HepG2 (cell line): Measurements from ENCODE around the gene PRPSAP1. TPM values are rescaled to one million over a fixed set of nuclear protein-coding genes. Genes with fewer than 3 reads are reported as not detected.

Experiments
- ATAC-seq: fragments of 200-7000 bp; cut with Tn5 transposase; 3 replicates; pipeline ENCODE4 v1.9.1; 2020; ENCODE audit warnings: mild to moderate bottlenecking, moderate library complexity
- BruUV-seq: library from RNA; stranded (reverse); fragments of 400-500 nt; replicated peaks from 2 replicates; lab custom pipeline; 2021; lab: Mats Ljungman, UMichigan
- CTCF ChIA-PET: fragments of 300-600 bp; formaldehyde crosslinking; extraction: SDS; loops from one replicate; lab custom pipeline; 2021; ENCODE audit warnings: low total read pairs, inconsistent platforms, low intra/inter-chr PET ratio; lab: Yijun Ruan, JAX
- POLR2A ChIA-PET: fragments of 350-600 bp; sonication (Branson Sonifier 250); formaldehyde crosslinking; loops from one replicate; lab custom pipeline; 2020; ENCODE audit warnings: antibody characterized with exemption, inconsistent platforms; lab: Yijun Ruan, JAX
- DNase-seq: peaks from one replicate; pipeline ENCODE4 v3.0.0-alpha.2; 2015; ENCODE audit warnings: low spot score
- FAIRE-seq: peaks from 3 replicates; lab custom pipeline; 2011; peaks lifted over from hg19 to GRCh38; lab: Jason Lieb, UNC
- H2AFZ ChIP-seq: one replicate; pipeline ENCODE4 v1.6.1; 2011; ENCODE audit warnings: low read length, inconsistent platforms
- H3K27ac ChIP-seq: fragments of 300-600 bp; 3 replicates; pipeline ENCODE4 v1.8.0; 2011; ENCODE audit warnings: mixed run types, mild to moderate bottlenecking, mixed read lengths, low read length, inconsistent platforms; ENCODE audit not compliant: insufficient read depth; ENCODE audit errors: extremely low read length
- H3K27me3 ChIP-seq, 2 experiments: fragments of 200-600 bp in 1 of 2; 2 replicates in 1 of 2; 3 replicates in 1 of 2; pipeline versions ENCODE4 v1.6.0 to v1.8.0; 2011; ENCODE audit warnings: low read length in 2 of 2, mild to moderate bottlenecking in 2 of 2, moderate library complexity in 2 of 2, inconsistent platforms in 1 of 2; ENCODE audit not compliant: insufficient read depth in 2 of 2, control insufficient read depth in 1 of 2
- H3K36me3 ChIP-seq, 2 experiments: fragments of 200-600 bp in 1 of 2; replicated peaks in 1 of 2; 2 replicates in 1 of 2; 3 replicates in 1 of 2; pipeline versions ENCODE4 v1.5.1 to v1.8.0; 2011; ENCODE audit warnings: low read length in 2 of 2, inconsistent platforms in 1 of 2; ENCODE audit not compliant: insufficient read depth in 2 of 2, control insufficient read depth in 1 of 2
- H3K4me1 ChIP-seq: 2 replicates; pipeline ENCODE4 v1.5.1; 2012; ENCODE audit warnings: low read length, inconsistent platforms; ENCODE audit not compliant: insufficient read depth
- H3K4me2 ChIP-seq: 2 replicates; pipeline ENCODE4 v1.6.0; 2011; ENCODE audit warnings: low read depth, low read length, inconsistent platforms
- H3K4me3 ChIP-seq, 3 experiments: fragments of 200-600 bp in 1 of 3; sonication (generic), shearing (Covaris generic) in 1 of 3; replicated peaks in 1 of 3; 2 replicates each; pipeline ENCODE4 v1.5.1; 2011 to 2016; ENCODE audit warnings: low read length in 3 of 3, inconsistent platforms in 2 of 3, low read depth in 2 of 3, mild to moderate bottlenecking in 2 of 3, control low read depth in 1 of 3, mixed read lengths in 1 of 3; ENCODE audit not compliant: insufficient read depth in 1 of 3
- H3K79me2 ChIP-seq: one replicate; pipeline ENCODE4 v1.6.1; 2011; ENCODE audit warnings: low read length, inconsistent platforms; ENCODE audit not compliant: insufficient read depth
- H3K9ac ChIP-seq: 2 replicates; pipeline ENCODE4 v1.6.0; 2011; ENCODE audit warnings: mild to moderate bottlenecking, low read depth, low read length, inconsistent platforms; ENCODE audit not compliant: insufficient read depth
- H3K9me3 ChIP-seq: 2 replicates; pipeline ENCODE4 v1.5.1; 2012; ENCODE audit warnings: mild to moderate bottlenecking, low read length
- H4K20me1 ChIP-seq: 2 replicates; pipeline ENCODE4 v1.6.0; 2011; ENCODE audit warnings: inconsistent platforms, mild to moderate bottlenecking, low read length, moderate library complexity; ENCODE audit not compliant: insufficient read depth
- BCLAF1 ChIP-seq: fragments of 450-650 bp; IDR thresholded peaks from 2 replicates; pipeline ENCODE4 v1.6.1; 2017; ENCODE audit warnings: mild to moderate bottlenecking
- KDM5A ChIP-seq: fragments of 200-600 bp; sonication (generic); IDR thresholded peaks from 2 replicates; pipeline ENCODE4 v1.7.0; 2018; ENCODE audit warnings: antibody characterized with exemption, mild to moderate bottlenecking, low read length, borderline replicate concordance
- KLF13 ChIP-seq: sonication (generic); formaldehyde crosslinking; IDR thresholded peaks from 2 replicates; pipeline ENCODE4 v1.4.0; 2020; ENCODE audit warnings: mild to moderate bottlenecking, missing genetic modification reagents
- PAWR ChIP-seq: sonication (generic); formaldehyde crosslinking; IDR thresholded peaks from 2 replicates; pipeline ENCODE4 v1.4.0; 2020; ENCODE audit warnings: missing genetic modification reagents, mild to moderate bottlenecking, borderline replicate concordance
- TARDBP ChIP-seq: sonication (generic); formaldehyde crosslinking; IDR thresholded peaks from 2 replicates; pipeline ENCODE4 v1.8.0; 2022; ENCODE audit warnings: mild to moderate bottlenecking, missing genetic modification reagents
- ZFAT ChIP-seq: sonication (generic); formaldehyde crosslinking; conservative IDR thresholded peaks from 2 replicates; pipeline ENCODE4 v1.8.1; 2023; ENCODE audit warnings: missing genetic modification reagents, inconsistent platforms
- ZNF10 ChIP-seq: sonication (generic); formaldehyde crosslinking; IDR thresholded peaks from 2 replicates; pipeline ENCODE4 v1.4.0; 2020; ENCODE audit warnings: mild to moderate bottlenecking, low read depth, missing genetic modification reagents, borderline replicate concordance
- ZNF530 ChIP-seq: sonication (generic); formaldehyde crosslinking; IDR thresholded peaks from 2 replicates; pipeline ENCODE4 v1.5.0; 2020; ENCODE audit warnings: low read depth, mild to moderate bottlenecking, missing genetic modification reagents
- ZNF615 ChIP-seq: sonication (generic); formaldehyde crosslinking; IDR thresholded peaks from 2 replicates; pipeline ENCODE4 v1.5.0; 2020; ENCODE audit warnings: mild to moderate bottlenecking, missing genetic modification reagents, borderline replicate concordance
- WGBS: methylation state at CpG from one replicate; pipeline ENCODE4 v1.1.6; 2017; ENCODE audit warnings: low lambda C conversion rate; 5-methylcytosine and 5-hydroxymethylcytosine counted together
- in situ Hi-C: cut with HindIII; loops from 2 replicates; pipeline ENCODE4 v1.10.0; 2017; ENCODE audit warnings: low pct_unique_long_range_greater_than_20kb; ENCODE audit not compliant: extremely low pct_ligation_motif_present
- intact Hi-C: fragments of 100-400 bp; cut with micrococcal nuclease; formaldehyde crosslinking; loops from one replicate; pipeline ENCODE4 v1.10.0; 2022; ENCODE audit not compliant: unreplicated experiment
- polyA plus RNA-seq, 8 experiments: library from polyadenylated mRNA; depleted of rRNA in 3 of 8; stranded (reverse) in 7 of 8; unstranded in 1 of 8; fragments of >200 nt; fragmentation: Illumina TruSeq in 4 of 8; extraction: Trizol in 4 of 8; gene quantifications; 2 replicates each; pipeline versions ENCODE4 v1.2.1 to v1.2.3, GENCODE V29; 2011 to 2016; ENCODE audit warnings: low read depth in 4 of 8, missing spikeins in 1 of 8, mixed read lengths in 1 of 8; ENCODE audit not compliant: insufficient read depth in 1 of 8
- total RNA-seq, 5 experiments: library from RNA; depleted of rRNA; stranded (reverse); fragments of >200 nt; fragmentation: Illumina TruSeq; extraction: Trizol; gene quantifications; 2 replicates each; pipeline ENCODE4 v1.2.3, GENCODE V29; 2016; ENCODE audit warnings: low read depth in 1 of 5
- TF ChIP-seq, protein P1 (sequence below): sonication (generic); formaldehyde crosslinking; IDR thresholded peaks from 2 replicates; pipeline ENCODE4 v1.4.0; 2020; ENCODE audit warnings: missing genetic modification reagents

Gene PRPSAP1
- total and polyA plus RNA-seq, 2 of the 13 experiments (the other 11 are each of a cell fraction or from before 2014, with no cell fraction given), result 91.1 to 314 TPM

DNA sequence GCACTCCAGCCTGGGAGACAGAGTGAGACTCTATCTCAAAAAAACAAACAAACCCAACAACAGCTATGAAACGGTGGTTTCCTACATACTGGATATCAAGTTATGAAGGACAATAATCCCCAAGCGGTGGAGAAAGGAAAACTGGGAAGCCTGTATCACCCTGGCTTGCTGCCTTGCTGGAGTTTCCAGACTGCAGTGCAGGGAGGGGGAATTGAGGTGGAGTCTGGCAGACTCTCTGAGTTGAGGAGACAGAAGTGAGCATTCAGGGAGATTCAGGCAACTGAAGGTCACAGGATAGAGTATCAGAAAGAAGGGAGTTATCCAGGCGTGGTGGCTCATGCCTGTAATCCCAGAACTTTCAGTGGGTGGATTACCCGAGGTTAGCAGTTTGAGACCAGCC, 57.5 kb downstream of the PRPSAP1 start:
- no peak overlapping the region for H3K4me3 ChIP-seq
- no TSS peak for BruUV-seq
- ChIA-PET POLR2A (interaction anchor here (1.6 kb wide), 1 partner anchor 192 kb away, joined by 3 read pairs; no protein-coding TSS in a partner anchor), CTCF (no interaction called here)
- H3K4me1 ChIP-seq, result no peaks in the 10 kb centered on the region
- H3K9ac ChIP-seq, result no peak overlapping the region
- DNase-seq (no peak), ATAC-seq (no peak), FAIRE-seq (no peak)
- H3K4me2 ChIP-seq, result no peak overlapping the region
- peaks cover 6 to 7% of the 10 kb centered on the region in 2 experiments; a peak in 2 of 5 replicates for H3K36me3 ChIP-seq
- TF ChIP-seq ZNF530 (CRISPR knock-in tag), result no peak
- TF ChIP-seq BCLAF1, result no peak
- no peak for TF ChIP-seq ZNF615 (CRISPR knock-in tag)
- TF ChIP-seq ZFAT, result no peak
- no peak for TF ChIP-seq KDM5A
- TF ChIP-seq PAWR, result no peak
- no peak for TF ChIP-seq ZNF10 (CRISPR knock-in tag)
- TF ChIP-seq TARDBP, result no peak
- TF ChIP-seq KLF13 (CRISPR knock-in tag), result no peak
- TF ChIP-seq, protein P1, sequence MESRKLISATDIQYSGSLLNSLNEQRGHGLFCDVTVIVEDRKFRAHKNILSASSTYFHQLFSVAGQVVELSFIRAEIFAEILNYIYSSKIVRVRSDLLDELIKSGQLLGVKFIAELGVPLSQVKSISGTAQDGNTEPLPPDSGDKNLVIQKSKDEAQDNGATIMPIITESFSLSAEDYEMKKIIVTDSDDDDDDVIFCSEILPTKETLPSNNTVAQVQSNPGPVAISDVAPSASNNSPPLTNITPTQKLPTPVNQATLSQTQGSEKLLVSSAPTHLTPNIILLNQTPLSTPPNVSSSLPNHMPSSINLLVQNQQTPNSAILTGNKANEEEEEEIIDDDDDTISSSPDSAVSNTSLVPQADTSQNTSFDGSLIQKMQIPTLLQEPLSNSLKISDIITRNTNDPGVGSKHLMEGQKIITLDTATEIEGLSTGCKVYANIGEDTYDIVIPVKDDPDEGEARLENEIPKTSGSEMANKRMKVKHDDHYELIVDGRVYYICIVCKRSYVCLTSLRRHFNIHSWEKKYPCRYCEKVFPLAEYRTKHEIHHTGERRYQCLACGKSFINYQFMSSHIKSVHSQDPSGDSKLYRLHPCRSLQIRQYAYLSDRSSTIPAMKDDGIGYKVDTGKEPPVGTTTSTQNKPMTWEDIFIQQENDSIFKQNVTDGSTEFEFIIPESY (CRISPR knock-in tag), result no peak
- in situ Hi-C loops (no loop called here), intact Hi-C loops (no loop called here)
- no peaks in the 10 kb centered on the region for H3K79me2 ChIP-seq
- H3K27ac ChIP-seq, result no peak overlapping the region
- H3K9me3 ChIP-seq, result no peaks in the 10 kb centered on the region
- no peaks in the 10 kb centered on the region for H3K27me3 ChIP-seq
- H2AFZ ChIP-seq, result no peak overlapping the region
- no peaks in the 10 kb centered on the region for H4K20me1 ChIP-seq
- WGBS, result 90% methylated on average over 4 of the region's 4 CpGs
